ENCODE data around the gene FAM241A.
"Not testable (repeated sequence)": the region's sequence is repeated elsewhere in the genome, so short reads cannot be mapped to it uniquely, and the experiment has no call there.

The FAM241A gene

DNA sequence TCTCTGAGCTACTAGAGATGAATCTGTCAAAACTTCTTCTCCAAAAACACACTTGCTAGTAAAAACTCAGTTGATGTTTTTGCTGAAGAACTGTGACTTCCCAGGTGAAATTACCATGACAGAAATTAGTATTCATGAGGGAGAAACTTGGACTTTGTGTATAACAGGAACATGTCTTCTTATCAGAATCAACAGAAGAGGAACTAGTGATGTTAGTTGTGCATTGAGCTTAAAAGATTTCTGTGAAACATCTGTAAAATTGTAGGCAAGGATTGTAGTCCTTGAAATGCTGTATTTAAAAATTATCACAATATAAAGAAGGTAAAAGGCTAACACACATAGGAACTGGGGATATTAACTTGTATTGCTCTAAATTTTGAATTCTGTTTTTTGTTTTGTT is 11.3 kb downstream of the FAM241A start:
- no peak for DNase-seq (ENCODE audit: low spot score)
- TF ChIP-seq, protein P1, sequence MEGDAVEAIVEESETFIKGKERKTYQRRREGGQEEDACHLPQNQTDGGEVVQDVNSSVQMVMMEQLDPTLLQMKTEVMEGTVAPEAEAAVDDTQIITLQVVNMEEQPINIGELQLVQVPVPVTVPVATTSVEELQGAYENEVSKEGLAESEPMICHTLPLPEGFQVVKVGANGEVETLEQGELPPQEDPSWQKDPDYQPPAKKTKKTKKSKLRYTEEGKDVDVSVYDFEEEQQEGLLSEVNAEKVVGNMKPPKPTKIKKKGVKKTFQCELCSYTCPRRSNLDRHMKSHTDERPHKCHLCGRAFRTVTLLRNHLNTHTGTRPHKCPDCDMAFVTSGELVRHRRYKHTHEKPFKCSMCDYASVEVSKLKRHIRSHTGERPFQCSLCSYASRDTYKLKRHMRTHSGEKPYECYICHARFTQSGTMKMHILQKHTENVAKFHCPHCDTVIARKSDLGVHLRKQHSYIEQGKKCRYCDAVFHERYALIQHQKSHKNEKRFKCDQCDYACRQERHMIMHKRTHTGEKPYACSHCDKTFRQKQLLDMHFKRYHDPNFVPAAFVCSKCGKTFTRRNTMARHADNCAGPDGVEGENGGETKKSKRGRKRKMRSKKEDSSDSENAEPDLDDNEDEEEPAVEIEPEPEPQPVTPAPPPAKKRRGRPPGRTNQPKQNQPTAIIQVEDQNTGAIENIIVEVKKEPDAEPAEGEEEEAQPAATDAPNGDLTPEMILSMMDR (IDR thresholded peaks at IDR 0.05; ENCODE audit: extremely low read depth, missing control alignments), result no peak

DNA sequence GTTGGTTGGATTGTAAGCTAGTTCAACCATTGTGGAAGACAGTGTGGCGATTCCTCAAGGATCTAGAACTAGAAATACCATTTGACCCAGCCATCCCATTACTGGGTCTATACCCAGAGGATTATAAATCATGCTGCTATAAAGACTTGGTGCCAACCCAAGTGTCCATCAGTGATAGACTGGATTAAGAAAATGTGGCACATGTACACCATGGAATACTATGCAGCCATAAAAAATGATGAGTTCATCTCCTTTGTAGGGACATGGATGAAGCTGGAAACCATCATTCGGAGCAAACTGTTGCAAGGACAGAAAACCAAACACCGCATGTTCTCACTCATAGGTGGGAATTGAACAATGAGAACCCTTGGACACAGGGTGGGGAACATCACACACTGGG is 18.5 kb downstream of the FAM241A start:
- DNase-seq (ENCODE audit: low spot score), result not testable (repeated sequence)

DNA sequence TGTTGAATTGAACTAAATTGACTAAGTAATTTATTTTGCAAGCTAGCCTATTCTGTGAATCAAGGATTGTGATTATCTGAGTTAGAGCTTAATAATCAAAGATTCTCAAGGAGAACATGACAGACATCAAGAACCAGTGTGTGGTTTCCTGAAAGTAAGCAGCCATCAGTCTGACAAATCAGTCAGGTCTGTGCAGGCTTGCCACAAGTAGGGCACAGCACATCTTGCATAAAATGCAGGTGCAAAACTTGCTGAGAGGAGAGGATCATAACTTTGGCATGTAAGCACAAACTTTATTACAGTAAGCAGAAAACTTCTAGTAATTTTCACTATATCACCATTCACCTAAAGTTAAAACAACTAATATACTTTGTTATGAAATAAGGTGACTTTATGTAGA is 22.5 kb downstream of the FAM241A start:
- DNase-seq (ENCODE audit: low spot score), result no peak
- TF ChIP-seq, protein P1 (IDR thresholded peaks at IDR 0.05; ENCODE audit: extremely low read depth, missing control alignments), result no peak

DNA sequence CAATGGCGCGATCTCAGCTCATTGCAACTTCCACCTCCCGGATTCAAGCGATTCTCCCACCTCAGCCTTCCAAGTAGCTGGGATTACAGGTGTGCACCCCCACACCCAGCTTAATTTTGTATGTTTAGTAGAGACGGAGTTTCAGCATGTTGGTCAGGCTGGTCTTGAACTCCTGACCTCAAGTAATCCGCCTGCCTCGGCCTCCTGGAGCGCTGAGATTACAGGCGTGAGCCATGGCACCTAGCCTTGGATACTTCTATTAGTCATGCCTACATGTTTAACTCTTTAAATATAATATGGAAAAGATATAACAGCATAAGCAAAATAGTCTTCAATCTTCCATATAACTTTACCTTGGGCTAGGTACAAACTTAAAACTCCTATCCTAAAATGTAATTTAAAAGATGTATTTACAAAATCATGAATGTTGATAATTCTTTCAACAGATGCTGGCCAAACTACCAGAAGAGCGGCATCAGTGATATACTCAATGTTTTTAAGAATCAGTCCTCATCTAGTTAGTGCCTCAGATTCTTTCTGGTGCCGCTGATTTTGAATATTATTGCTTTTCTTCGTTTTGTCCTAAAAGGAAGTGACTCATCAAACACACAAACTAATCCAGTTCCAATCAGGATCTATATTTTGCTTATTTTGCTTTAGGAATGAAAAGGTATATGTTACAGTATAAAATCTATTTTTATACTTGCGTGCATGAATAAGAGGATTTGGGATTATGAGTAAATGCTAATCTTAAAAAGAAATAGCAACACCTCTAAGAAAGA is 23.7 kb downstream of the FAM241A start:
- TF ChIP-seq, protein P1 (IDR thresholded peaks at IDR 0.05; ENCODE audit: extremely low read depth, missing control alignments), result no peak
- no peak for DNase-seq (ENCODE audit: low spot score)

DNA sequence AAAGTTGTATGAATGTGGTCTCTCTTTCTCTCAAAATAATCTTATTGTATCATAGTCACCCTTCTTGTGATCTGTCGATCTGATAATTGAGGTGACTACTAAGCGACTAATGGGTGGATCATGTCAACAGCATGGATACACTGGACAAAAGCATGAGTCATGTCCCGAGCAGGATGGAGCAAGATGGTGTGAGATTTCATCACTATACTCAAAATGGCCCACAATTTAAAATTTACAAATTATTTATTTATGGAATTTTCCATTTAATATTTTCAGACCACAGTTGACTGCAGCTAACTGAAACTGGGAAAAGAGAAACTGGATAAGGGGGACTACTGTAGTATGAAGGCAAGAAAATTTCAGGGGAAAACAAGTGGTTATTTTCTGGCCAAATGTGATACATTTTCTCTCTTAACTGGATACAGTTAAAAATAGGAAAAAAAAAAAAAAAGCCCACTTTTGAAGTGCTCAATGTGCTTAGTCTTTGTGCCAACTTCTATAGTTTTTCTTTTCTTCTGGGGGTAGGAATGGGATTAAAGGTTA is 25.3 kb downstream of the FAM241A start:
- no peak for DNase-seq (ENCODE audit: low spot score)
- TF ChIP-seq, protein P1 (IDR thresholded peaks at IDR 0.05; ENCODE audit: extremely low read depth, missing control alignments), result no peak

DNA sequence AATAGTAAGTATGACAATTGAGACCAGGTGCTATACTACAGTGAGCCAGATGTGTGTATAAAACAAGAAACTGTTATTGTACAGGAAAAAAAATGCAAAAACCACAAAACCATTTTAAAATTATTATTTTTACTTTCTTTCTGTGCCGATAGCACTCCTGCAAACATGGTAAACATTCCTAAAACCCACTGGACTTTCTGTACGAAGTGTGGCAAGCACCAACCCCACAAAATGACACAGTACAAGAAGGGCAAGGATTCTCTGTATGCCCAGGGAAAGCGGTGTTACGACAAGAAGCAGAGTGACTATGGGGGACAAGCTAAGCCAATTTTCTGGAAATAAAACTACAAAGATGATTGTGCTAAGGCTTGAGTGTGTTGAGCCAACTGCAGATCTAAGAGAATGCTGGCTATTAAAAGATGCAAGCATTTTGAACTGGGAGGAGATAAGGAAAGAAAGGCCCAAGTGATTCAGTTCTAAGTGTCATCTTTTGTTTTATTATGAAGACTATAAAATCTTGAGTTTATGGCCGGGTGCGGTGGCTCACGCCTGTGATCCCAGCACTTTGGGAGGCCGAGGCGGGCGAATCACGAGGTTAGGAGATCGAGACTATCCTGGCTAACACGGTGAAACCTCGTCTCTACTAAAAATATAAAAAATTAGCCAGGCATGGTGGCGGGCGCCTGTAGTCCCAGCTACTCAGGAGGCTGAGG is 26.0 kb downstream of the FAM241A start:
- DNase-seq (ENCODE audit: low spot score), result not testable (repeated sequence)

DNA sequence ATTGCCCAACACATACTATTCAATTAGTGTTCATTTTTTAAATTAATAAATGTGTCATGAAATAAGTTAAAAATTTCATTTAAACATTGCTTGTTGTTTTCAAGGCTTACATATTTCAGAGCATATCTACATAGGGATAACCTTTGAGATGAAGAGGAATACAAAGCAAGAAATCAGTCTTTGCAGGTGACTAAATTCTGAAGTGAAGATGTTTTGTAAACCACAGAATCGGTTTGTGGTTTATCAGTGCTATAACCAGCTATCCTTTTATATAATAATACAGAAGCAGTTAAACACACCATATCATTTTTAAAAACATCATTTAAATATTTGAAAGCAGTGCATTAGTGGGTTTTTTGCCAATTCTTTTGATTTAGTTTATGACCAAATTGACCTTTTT is 26.9 kb downstream of the FAM241A start:
- TF ChIP-seq, protein P1 (IDR thresholded peaks at IDR 0.05; ENCODE audit: extremely low read depth, missing control alignments), result no peak
- DNase-seq (ENCODE audit: low spot score), result peak; percentile 31
